Chondrocyte (in vitro differentiated cells): ENCODE results near the gene MYCBPAP. TPM values are rescaled to one million over a fixed set of nuclear protein-coding genes. Genes with fewer than 3 reads are reported as not detected.

Source experiments
- DNase-seq: peaks from one replicate; pipeline ENCODE4 v3.0.0; 2021; ENCODE audit warnings: mixed read lengths, low spot score
- H3K27ac Mint-ChIP-seq: one replicate; pipeline ENCODE4 v1.8.0; 2021; ENCODE audit warnings: mild to moderate bottlenecking, moderate library complexity, mixed read lengths; ENCODE audit not compliant: unreplicated experiment
- H3K27me3 Mint-ChIP-seq: 2 replicates; pipeline ENCODE4 v1.8.0; 2021; ENCODE audit warnings: low read depth, mixed read lengths
- H3K36me3 Mint-ChIP-seq: 2 replicates; pipeline ENCODE4 v1.8.0; 2021; ENCODE audit warnings: low read depth, mixed read lengths
- H3K4me1 Mint-ChIP-seq: 2 replicates; pipeline ENCODE4 v1.8.0; 2021; ENCODE audit warnings: low read depth, mild to moderate bottlenecking, mixed read lengths
- H3K4me3 Mint-ChIP-seq: one replicate; pipeline ENCODE4 v1.8.0; 2021; ENCODE audit warnings: mild to moderate bottlenecking, moderate library complexity, mixed read lengths; ENCODE audit not compliant: unreplicated experiment
- H3K9me3 Mint-ChIP-seq: 2 replicates; pipeline ENCODE4 v1.8.0; 2021; ENCODE audit warnings: low read depth, mixed read lengths
- CTCF ChIP-seq: fragments of 200-600 bp; sonication (generic); IDR thresholded peaks from 2 replicates; pipeline ENCODE4 v1.5.0; 2021; ENCODE audit warnings: antibody characterized with exemption, mild to moderate bottlenecking, moderate library complexity
- total RNA-seq: library from RNA; stranded (reverse); gene quantifications from 3 replicates; pipeline ENCODE4 v1.2.1, GENCODE V29; 2021

The MYCBPAP gene
- total RNA-seq, 1 donor from 2014 or later: 0.99 TPM

- H3K9me3 Mint-ChIP-seq: peaks cover 2% of the 10 kb centered on the region
- no peaks in the 10 kb centered on the region for H3K4me1 Mint-ChIP-seq
- H3K36me3 Mint-ChIP-seq: no peaks in the 10 kb centered on the region
- TF ChIP-seq CTCF: no peak
- no peak overlapping the region for H3K27ac Mint-ChIP-seq
- no peak for DNase-seq
- H3K4me3 Mint-ChIP-seq: no peak overlapping the region
- peaks cover 16% of the 10 kb centered on the region for H3K27me3 Mint-ChIP-seq
Measured at GRCh38 chr17:50576864-50577263, 68.6 kb downstream of the MYCBPAP start.

- Mint-ChIP-seq H3K4me3 (no peak overlapping the region), H3K27ac (no peak overlapping the region), H3K4me1 (no peaks in the 10 kb centered on the region), H3K27me3 (peaks cover 15% of the 10 kb centered on the region), H3K36me3 (no peaks in the 10 kb centered on the region), H3K9me3 (peaks cover 2% of the 10 kb centered on the region)
- no peak for DNase-seq
- no peak for TF ChIP-seq CTCF
Measured at GRCh38 chr17:50577451-50577954, 69.3 kb downstream of the MYCBPAP start.

GRCh38 chr17:50578173-50578572 lies 69.9 kb downstream of the MYCBPAP start:
- Mint-ChIP-seq H3K36me3 (no peaks in the 10 kb centered on the region), H3K27ac (no peak overlapping the region), H3K9me3 (peaks cover 2% of the 10 kb centered on the region), H3K27me3 (peaks cover 18% of the 10 kb centered on the region), H3K4me1 (no peaks in the 10 kb centered on the region), H3K4me3 (no peak overlapping the region)
- TF ChIP-seq CTCF: no peak
- no peak for DNase-seq

- no peak overlapping the region for H3K4me3 Mint-ChIP-seq
- no peak overlapping the region for H3K27ac Mint-ChIP-seq
- DNase-seq: no peak
- no peaks in the 10 kb centered on the region for H3K4me1 Mint-ChIP-seq
- H3K36me3 Mint-ChIP-seq: no peaks in the 10 kb centered on the region
- no peak for TF ChIP-seq CTCF
- H3K9me3 Mint-ChIP-seq: peaks cover 2% of the 10 kb centered on the region
- peaks cover 24% of the 10 kb centered on the region for H3K27me3 Mint-ChIP-seq
Measured at GRCh38 chr17:50579399-50579798, 71.2 kb downstream of the MYCBPAP start.

GRCh38 chr17:50580646-50581045 lies 72.4 kb downstream of the MYCBPAP start:
- H3K4me3 Mint-ChIP-seq: no peak overlapping the region
- no peak for DNase-seq
- H3K36me3 Mint-ChIP-seq: no peaks in the 10 kb centered on the region
- peaks cover 2% of the 10 kb centered on the region for H3K9me3 Mint-ChIP-seq
- no peak for TF ChIP-seq CTCF
- peaks cover 25% of the 10 kb centered on the region for H3K27me3 Mint-ChIP-seq
- H3K4me1 Mint-ChIP-seq: no peaks in the 10 kb centered on the region
- H3K27ac Mint-ChIP-seq: no peak overlapping the region

Other genes starting within 250 kb of the MYCBPAP start
- 1.6 to 1.7 TPM (median 1.7 TPM) in 3 replicates for gene TMEM92, start 234.0 kb upstream of the MYCBPAP start, total RNA-seq
- 33.5 to 34.1 TPM (median 33.7 TPM) in 3 replicates for gene XYLT2, start 162.3 kb upstream of the MYCBPAP start, total RNA-seq
- 48.7 to 61.4 TPM (median 49.8 TPM) in 3 replicates for gene MRPL27, start 135.3 kb upstream of the MYCBPAP start, total RNA-seq
- 1.9 to 6.8 TPM (median 2.5 TPM) in 3 replicates for gene EME1, start 135.2 kb upstream of the MYCBPAP start, total RNA-seq
- gene LRRC59, start 110.9 kb upstream of the MYCBPAP start, total RNA-seq: 144 to 162 TPM (median 148 TPM) in 3 replicates
- gene ACSF2, start 82.2 kb upstream of the MYCBPAP start, total RNA-seq: 17.4 to 22.5 TPM (median 19.9 TPM) in 3 replicates
- 0.12 TPM in 1 of 3 replicates, not detected in the others for gene CHAD, start 39.6 kb upstream of the MYCBPAP start, total RNA-seq
- gene RSAD1, start 29.6 kb upstream of the MYCBPAP start, total RNA-seq: 28.6 to 33.4 TPM (median 29.8 TPM) in 3 replicates
- gene EPN3, start 24.3 kb downstream of the MYCBPAP start, total RNA-seq: not detected in 3 replicates
- gene SPATA20, start 38.7 kb downstream of the MYCBPAP start, total RNA-seq: 51.0 to 60.1 TPM (median 51.8 TPM) in 3 replicates
- gene CACNA1G, start 52.3 kb downstream of the MYCBPAP start, total RNA-seq: 0.05 to 0.41 TPM (median 0.10 TPM) in 3 replicates
- gene ABCC3, start 126.4 kb downstream of the MYCBPAP start, total RNA-seq: 1.9 to 16.0 TPM (median 2.8 TPM) in 3 replicates
- 34.6 to 39.4 TPM (median 36.1 TPM) in 3 replicates for gene ANKRD40, start 199.5 kb downstream of the MYCBPAP start, total RNA-seq
- 71.5 to 99.0 TPM (median 73.9 TPM) in 3 replicates for gene LUC7L3, start 211.2 kb downstream of the MYCBPAP start, total RNA-seq